PC-9 (cell line): ENCODE data around the gene JAK3. TPM values are rescaled to one million over a fixed set of nuclear protein-coding genes. Genes with fewer than 3 reads are reported as not detected.
A peak's percentile ranks its signal among the peaks of the same experiment; 100 is the strongest.

Experiments used
- BruUV-seq: library from RNA; stranded (reverse); fragments of 400-500 nt; replicated peaks from 2 replicates; lab custom pipeline; 2021; lab: Mats Ljungman, UMichigan
- CTCF ChIA-PET: fragments of 300-600 bp; sonication (Branson Sonifier 250); formaldehyde crosslinking; loops from one replicate; lab custom pipeline; 2022; ENCODE audit warnings: antibody characterized with exemption; lab: Charles Lee
- POLR2A ChIA-PET: fragments of 300-600 bp; sonication (Branson Sonifier 250); formaldehyde crosslinking; loops from one replicate; lab custom pipeline; 2022; ENCODE audit warnings: antibody characterized with exemption; ENCODE audit not compliant: unreplicated experiment; lab: Charles Lee
- DNase-seq, 2 experiments: peaks; one replicate each; pipeline versions ENCODE4 v3.0.0 to v3.0.0-alpha.2; 2015 to 2022; ENCODE audit warnings: mixed read lengths in 1 of 2
- H2AFZ ChIP-seq: fragments of 200-600 bp; sonication (generic); 2 replicates; pipeline ENCODE4 v1.8.1; 2017; ENCODE audit warnings: antibody characterized with exemption
- H3F3A ChIP-seq: fragments of 200-600 bp; sonication (generic); 2 replicates; pipeline ENCODE4 v1.8.1; 2017; ENCODE audit warnings: antibody characterized with exemption, mild to moderate bottlenecking, low read depth; ENCODE audit not compliant: insufficient read depth
- H3K27ac ChIP-seq: fragments of 200-600 bp; sonication (generic); 2 replicates; pipeline ENCODE4 v1.6.1; 2016; ENCODE audit warnings: mixed run types
- H3K27me3 ChIP-seq: fragments of 200-600 bp; sonication (generic); 2 replicates; pipeline ENCODE4 v1.6.1; 2016; ENCODE audit warnings: low read depth, mixed run types; ENCODE audit not compliant: insufficient read depth
- H3K36me3 ChIP-seq: fragments of 200-600 bp; sonication (generic); 2 replicates; pipeline ENCODE4 v1.6.1; 2016; ENCODE audit warnings: low read depth, mixed run types
- H3K4me1 ChIP-seq: fragments of 200-600 bp; sonication (generic); replicated peaks from 2 replicates; pipeline ENCODE4 v1.6.1; 2016; ENCODE audit warnings: mixed run types; ENCODE audit not compliant: insufficient read depth
- H3K4me2 ChIP-seq: fragments of 200-600 bp; sonication (generic); 2 replicates; pipeline ENCODE4 v1.6.1; 2017; ENCODE audit warnings: mixed run types
- H3K4me3 ChIP-seq: fragments of 200-600 bp; sonication (generic); 2 replicates; pipeline ENCODE4 v1.6.1; 2016; ENCODE audit warnings: mixed run types
- H3K79me2 ChIP-seq: fragments of 200-600 bp; sonication (generic); 2 replicates; pipeline ENCODE4 v1.6.1; 2017; ENCODE audit warnings: low read depth, mixed run types
- H3K9me2 ChIP-seq: fragments of 200-600 bp; sonication (generic); 2 replicates; pipeline ENCODE4 v1.8.1; 2017; ENCODE audit warnings: mild to moderate bottlenecking; ENCODE audit not compliant: insufficient read depth
- H3K9me3 ChIP-seq: fragments of 200-600 bp; sonication (generic); 2 replicates; pipeline ENCODE4 v1.8.1; 2016; ENCODE audit warnings: low read depth; ENCODE audit not compliant: insufficient read depth
- H4K20me1 ChIP-seq: fragments of 200-600 bp; sonication (generic); 2 replicates; pipeline ENCODE4 v1.8.1; 2017; ENCODE audit not compliant: insufficient read depth
- CTCF ChIP-seq: fragments of 200-600 bp; sonication (generic); conservative IDR thresholded peaks from 2 replicates; pipeline ENCODE4 v1.6.1; 2017; ENCODE audit warnings: mixed run types, antibody characterized with exemption, mild to moderate bottlenecking, moderate library complexity
- EZH2 ChIP-seq: fragments of 200-600 bp; sonication (generic); IDR thresholded peaks from 2 replicates; pipeline ENCODE4 v1.8.0; 2017; ENCODE audit warnings: antibody characterized with exemption, low read depth
- intact Hi-C: fragments of 100-400 bp; cut with micrococcal nuclease; formaldehyde crosslinking; loops from one replicate; pipeline ENCODE4 v1.10.0; 2022; ENCODE audit not compliant: unreplicated experiment
- total RNA-seq: library from RNA; stranded (reverse); gene quantifications from 2 replicates; pipeline ENCODE4 v1.2.3, GENCODE V29; 2021

JAK3 gene
- total RNA-seq, 1 experiment from 2014 or later: 13.5 TPM

GRCh38 chr19:17831419-17831888, 16.3 kb downstream of the JAK3 start:
- H3K27ac ChIP-seq: no peak overlapping the region
- POLR2A ChIA-PET: interaction anchor here (0.6 to 1.0 kb wide), 3 partner anchors 37 to 377 kb away, joined by 6 to 19 read pairs (median 8); partner anchors contain the start of gene B3GNT3
- TSS peak; percentile 65 for BruUV-seq
- H3K36me3 ChIP-seq: no peaks in the 10 kb centered on the region
- H3K9me3 ChIP-seq: no peaks in the 10 kb centered on the region
- intact Hi-C loops: loop anchor here (2.0 kb wide), 1 partner anchor 35 kb away; no protein-coding TSS in a partner anchor
- peak overlapping the region; percentile 87 for H3K4me2 ChIP-seq
- H3K4me1 ChIP-seq: peaks cover 8% of the 10 kb centered on the region
- H3K79me2 ChIP-seq: 0 out of 2 replicates have a peak, but pooled peaks cover 3% of the 10 kb centered on the region
- no peaks in the 10 kb centered on the region for H3K9me2 ChIP-seq
- TF ChIP-seq CTCF (no peak), EZH2 (no peak)
- no peaks in the 10 kb centered on the region for H3K27me3 ChIP-seq
- peak overlapping the region; percentile 61 for H3K4me3 ChIP-seq
- H4K20me1 ChIP-seq: no peaks in the 10 kb centered on the region
- peak overlapping the region; percentile 86 for H2AFZ ChIP-seq
- DNase-seq: peak in 1 of 2 experiments; percentile 19
- H3F3A ChIP-seq: peaks cover 20% of the 10 kb centered on the region
- CTCF ChIA-PET: interaction anchor here (0.7 to 0.8 kb wide), 2 partner anchors 36 to 46 kb away, joined by 3 to 4 read pairs; partner anchors contain the start of gene B3GNT3

GRCh38 chr19:17830567-17831418, 17.0 kb downstream of the JAK3 start:
- Histone ChIP-seq H3K79me2 (0 out of 2 replicates have a peak, but pooled peaks cover 3% of the 10 kb centered on the region), H2AFZ (peak overlapping the region; percentile 86), H3K4me3 (peak overlapping the region; percentile 67), H3K4me1 (peaks cover 8% of the 10 kb centered on the region), H3K9me3 (no peaks in the 10 kb centered on the region), H3K36me3 (no peaks in the 10 kb centered on the region), H4K20me1 (no peaks in the 10 kb centered on the region), H3F3A (peaks cover 20% of the 10 kb centered on the region), H3K27me3 (no peaks in the 10 kb centered on the region), H3K27ac (peak overlapping the region; percentile 62), H3K9me2 (no peaks in the 10 kb centered on the region), H3K4me2 (peak overlapping the region; percentile 87)
- CTCF ChIA-PET: interaction anchor here (0.5 to 1.3 kb wide), 5 partner anchors 11 to 45 kb away, joined by 3 to 8 read pairs (median 3); partner anchors contain the start of gene B3GNT3
- TF ChIP-seq EZH2 (no peak), CTCF (no peak)
- no TSS peak for BruUV-seq
- DNase-seq: peak; percentile 88 to 94
- POLR2A ChIA-PET: interaction anchor here (0.5 to 1.0 kb wide), 10 partner anchors 11 to 1261 kb away, joined by 3 to 19 read pairs (median 6); partner anchors contain the start of gene B3GNT3
- intact Hi-C loops: loop anchor here (1.0 to 2.0 kb wide), 2 partner anchors 12 to 34 kb away; no protein-coding TSS in a partner anchor
